CD14-positive monocyte (primary cell): ENCODE measurements around the gene ARHGEF35. TPM values are rescaled to one million over a fixed set of nuclear protein-coding genes. Genes with fewer than 3 reads are reported as not detected.

Source experiments
- DNase-seq, 3 donors: peaks; one replicate each; pipeline ENCODE4 v3.0.0-alpha.2; 2011 to 2022
- H2AFZ ChIP-seq: 2 replicates; pipeline ENCODE4 v1.6.0; 2012; ENCODE audit warnings: mild to moderate bottlenecking, low read depth, low read length, inconsistent platforms; ENCODE audit not compliant: insufficient read depth, poor library complexity, severe bottlenecking
- H3K27ac ChIP-seq, 2 donors: 1 replicate in 1 of 2; 2 replicates in 1 of 2; pipeline ENCODE4 v1.5.1; 2012 to 2013; ENCODE audit warnings: low read length in 2 of 2, control low read depth in 1 of 2, inconsistent platforms in 1 of 2, low read depth in 1 of 2, mild to moderate bottlenecking in 1 of 2
- H3K27me3 ChIP-seq, 2 donors: one replicate each; pipeline versions ENCODE4 v1.6.0 to v1.6.1; 2011 to 2013; ENCODE audit warnings: low read length in 2 of 2; ENCODE audit not compliant: control insufficient read depth in 2 of 2, insufficient read depth in 2 of 2
- H3K36me3 ChIP-seq, 2 donors: replicated peaks in 1 of 2; 1 replicate in 1 of 2; 2 replicates in 1 of 2; pipeline versions ENCODE4 v1.5.1 to v1.6.1; 2012 to 2013; ENCODE audit warnings: low read length in 2 of 2, control low read depth in 1 of 2, inconsistent platforms in 1 of 2, mild to moderate bottlenecking in 1 of 2; ENCODE audit not compliant: insufficient read depth in 2 of 2, control insufficient read depth in 1 of 2
- H3K4me1 ChIP-seq, 2 donors: 1 replicate in 1 of 2; 2 replicates in 1 of 2; pipeline versions ENCODE4 v1.5.1 to v1.6.1; 2012 to 2013; ENCODE audit warnings: low read length in 2 of 2, control low read depth in 1 of 2, inconsistent platforms in 1 of 2, mild to moderate bottlenecking in 1 of 2, moderate library complexity in 1 of 2; ENCODE audit not compliant: insufficient read depth in 2 of 2, control insufficient read depth in 1 of 2
- H3K4me2 ChIP-seq: replicated peaks from 2 replicates; pipeline ENCODE3; 2012; ENCODE audit warnings: low read length, moderate library complexity, mild to moderate bottlenecking; ENCODE audit not compliant: poor library complexity, severe bottlenecking; ENCODE audit errors: extremely low read depth
- H3K4me3 ChIP-seq, 3 experiments: fragments of 200-600 bp in 1 of 3; sonication (generic) in 1 of 3; replicated peaks in 1 of 3; 1 replicate in 2 of 3; 2 replicates in 1 of 3; pipeline ENCODE4 v1.5.1; 2011 to 2013; ENCODE audit warnings: low read length in 3 of 3, mild to moderate bottlenecking in 3 of 3, control low read depth in 2 of 3, low read depth in 2 of 3, inconsistent platforms in 1 of 3, moderate library complexity in 1 of 3
- H3K79me2 ChIP-seq: 2 replicates; pipeline ENCODE4 v1.6.0; 2012; ENCODE audit warnings: mild to moderate bottlenecking, control low read depth, inconsistent platforms, low read length, moderate library complexity; ENCODE audit not compliant: insufficient read depth
- H3K9ac ChIP-seq: 2 replicates; pipeline ENCODE4 v1.6.0; 2017; ENCODE audit warnings: low read length, mild to moderate bottlenecking; ENCODE audit not compliant: insufficient read depth, poor library complexity, severe bottlenecking
- H3K9me3 ChIP-seq, 2 donors: replicated peaks in 1 of 2; 1 replicate in 1 of 2; 2 replicates in 1 of 2; pipeline versions ENCODE4 v1.5.1 to v1.6.1; 2012 to 2013; ENCODE audit warnings: low read length in 2 of 2, control low read depth in 1 of 2; ENCODE audit not compliant: control insufficient read depth in 1 of 2, insufficient read depth in 1 of 2
- H4K20me1 ChIP-seq: 2 replicates; pipeline ENCODE4 v1.6.0; 2012; ENCODE audit warnings: mild to moderate bottlenecking, low read length, control low read depth, moderate library complexity; ENCODE audit not compliant: insufficient read depth
- H3K27ac Mint-ChIP-seq, 7 donors: one replicate each; pipeline ENCODE4 v1.8.0; 2020; ENCODE audit warnings: mild to moderate bottlenecking in 7 of 7, mixed read lengths in 7 of 7, moderate library complexity in 6 of 7, inconsistent platforms in 2 of 7
- H3K27me3 Mint-ChIP-seq, 3 donors: one replicate each; pipeline ENCODE4 v1.8.0; 2021 to 2022; ENCODE audit warnings: low read depth in 3 of 3, mild to moderate bottlenecking in 3 of 3, mixed read lengths in 3 of 3, moderate library complexity in 3 of 3, inconsistent platforms in 1 of 3
- H3K36me3 Mint-ChIP-seq, 2 donors: one replicate each; pipeline ENCODE4 v1.8.0; 2020; ENCODE audit warnings: mixed read lengths in 2 of 2, inconsistent platforms in 1 of 2, mild to moderate bottlenecking in 1 of 2
- H3K4me1 Mint-ChIP-seq: one replicate; pipeline ENCODE4 v1.8.0; 2020; ENCODE audit warnings: mild to moderate bottlenecking, mixed read lengths
- H3K4me3 Mint-ChIP-seq, 2 donors: one replicate each; pipeline ENCODE4 v1.8.0; 2020; ENCODE audit warnings: mild to moderate bottlenecking in 2 of 2, mixed read lengths in 2 of 2, moderate library complexity in 1 of 2
- H3K9me3 Mint-ChIP-seq, 7 donors: one replicate each; pipeline ENCODE4 v1.8.0; 2020 to 2022; ENCODE audit warnings: mixed read lengths in 7 of 7, mild to moderate bottlenecking in 6 of 7, moderate library complexity in 6 of 7, inconsistent platforms in 2 of 7
- CTCF ChIP-seq: fragments of 200-600 bp; IDR thresholded peaks from one replicate; pipeline ENCODE4 v1.8.0; 2022; ENCODE audit warnings: antibody characterized with exemption, mild to moderate bottlenecking
- WGBS: methylation state at CpG from one replicate; pipeline ENCODE4 v1.1.5; 2013; ENCODE audit warnings: missing lambda C conversion rate; ENCODE audit not compliant: insufficient coverage; 5-methylcytosine and 5-hydroxymethylcytosine counted together
- intact Hi-C, 2 donors: fragments of 100-400 bp; cut with micrococcal nuclease; formaldehyde crosslinking; loops; one replicate each; pipeline versions ENCODE4 v1.15.0 to v1.15.1; 2023
- polyA plus RNA-seq, 3 donors: library from polyadenylated mRNA; depleted of rRNA in 1 of 3; unstranded in 2 of 3; stranded (reverse) in 1 of 3; fragments of 300-500 nt in 2 of 3; fragments of >200 nt in 1 of 3; fragmentation: Illumina TruSeq in 2 of 3; gene quantifications; 1 replicate in 2 of 3; 2 replicates in 1 of 3; pipeline ENCODE4 v1.2.3, GENCODE V29; 2012 to 2021

The ARHGEF35 gene
- polyA plus RNA-seq, 3 donors: 0.05 to 0.64 (median 0.10) TPM

GRCh38 chr7:144142187-144142586 lies 53.4 kb downstream of the ARHGEF35 start:
- no peak overlapping the region for H3K4me3 Mint-ChIP-seq
- 100% methylated on average over 1 of the region's 3 CpGs for WGBS
- Histone ChIP-seq H3K27ac (no peak overlapping the region), H2AFZ (no peak overlapping the region), H3K4me1 (no peaks in the 10 kb centered on the region), H3K79me2 (no peaks in the 10 kb centered on the region), H3K4me3 (no peak overlapping the region), H3K36me3 (no peaks in the 10 kb centered on the region), H3K9me3 (peaks cover 7 to 9% of the 10 kb centered on the region in 2 donors), H3K9ac (no peak overlapping the region), H3K4me2 (no peak overlapping the region), H4K20me1 (no peaks in the 10 kb centered on the region), H3K27me3 (no peaks in the 10 kb centered on the region)
- DNase-seq: no peak
- no peaks in the 10 kb centered on the region for H3K4me1 Mint-ChIP-seq
- H3K27ac Mint-ChIP-seq: no peak overlapping the region
- no peaks in the 10 kb centered on the region for H3K36me3 Mint-ChIP-seq
- intact Hi-C loops: no loop called here
- H3K27me3 Mint-ChIP-seq: no peaks in the 10 kb centered on the region
- peaks cover 0 to 13% (median 7%) of the 10 kb centered on the region in 7 donors for H3K9me3 Mint-ChIP-seq
- no peak for TF ChIP-seq CTCF

GRCh38 chr7:144137501-144137900 lies 58.1 kb downstream of the ARHGEF35 start:
- no peaks in the 10 kb centered on the region for H3K36me3 Mint-ChIP-seq
- Histone ChIP-seq H3K9ac (no peak overlapping the region), H3K4me3 (no peak overlapping the region), H2AFZ (no peak overlapping the region), H3K27me3 (no peaks in the 10 kb centered on the region), H3K4me2 (no peak overlapping the region), H3K9me3 (no peaks in the 10 kb centered on the region), H3K27ac (no peak overlapping the region), H3K36me3 (no peaks in the 10 kb centered on the region), H3K4me1 (no peaks in the 10 kb centered on the region), H4K20me1 (no peaks in the 10 kb centered on the region), H3K79me2 (no peaks in the 10 kb centered on the region)
- DNase-seq: no peak
- peaks cover 0 to 3% (median 0%) of the 10 kb centered on the region in 7 donors for H3K9me3 Mint-ChIP-seq
- H3K27me3 Mint-ChIP-seq: no peaks in the 10 kb centered on the region
- no peak for TF ChIP-seq CTCF
- no CpG with 5 or more reads among the region's 1 CpG for WGBS
- intact Hi-C loops: no loop called here
- H3K4me1 Mint-ChIP-seq: no peaks in the 10 kb centered on the region
- no peak overlapping the region for H3K27ac Mint-ChIP-seq
- no peak overlapping the region for H3K4me3 Mint-ChIP-seq

Other genes starting within 250 kb of the ARHGEF35 start
- gene OR2F1, start 241.0 kb downstream of the ARHGEF35 start, polyA plus RNA-seq: not detected
- not detected for gene OR6B1, start 195.5 kb downstream of the ARHGEF35 start, polyA plus RNA-seq
- not detected for gene OR2A5, start 146.9 kb downstream of the ARHGEF35 start, polyA plus RNA-seq
- not detected for gene OR2A25, start 126.0 kb downstream of the ARHGEF35 start, polyA plus RNA-seq
- gene OR2A12, start 109.6 kb downstream of the ARHGEF35 start, polyA plus RNA-seq: not detected
- not detected for gene OR2A2, start 86.2 kb downstream of the ARHGEF35 start, polyA plus RNA-seq
- gene OR2A14, start 72.7 kb downstream of the ARHGEF35 start, polyA plus RNA-seq: not detected
- gene CTAGE4, start 12.4 kb downstream of the ARHGEF35 start, polyA plus RNA-seq: not detected
- not detected for gene OR2A42, start 43.8 kb upstream of the ARHGEF35 start, polyA plus RNA-seq
- gene OR2A7, start 69.0 kb upstream of the ARHGEF35 start, polyA plus RNA-seq: not detected
- gene CTAGE8, start 73.5 kb upstream of the ARHGEF35 start, polyA plus RNA-seq: not detected
- not detected for gene OR2A1, start 116.6 kb upstream of the ARHGEF35 start, polyA plus RNA-seq
- gene ARHGEF5, start 159.6 kb upstream of the ARHGEF35 start, polyA plus RNA-seq: under 1 TPM in 2 of 3 donors, not detected in 1; 0.04 to 0.11 TPM
- not detected for gene NOBOX, start 207.9 kb upstream of the ARHGEF35 start, polyA plus RNA-seq